Measurements from ENCODE around the gene HOXA7. TPM values are rescaled to one million over a fixed set of nuclear protein-coding genes. Genes with fewer than 3 reads are reported as not detected.

Gene HOXA7
- total and polyA plus RNA-seq, 10 of the 15 experiments (the other 5 are each of a cell fraction or from before 2014, with no cell fraction given): not detected

DNA sequence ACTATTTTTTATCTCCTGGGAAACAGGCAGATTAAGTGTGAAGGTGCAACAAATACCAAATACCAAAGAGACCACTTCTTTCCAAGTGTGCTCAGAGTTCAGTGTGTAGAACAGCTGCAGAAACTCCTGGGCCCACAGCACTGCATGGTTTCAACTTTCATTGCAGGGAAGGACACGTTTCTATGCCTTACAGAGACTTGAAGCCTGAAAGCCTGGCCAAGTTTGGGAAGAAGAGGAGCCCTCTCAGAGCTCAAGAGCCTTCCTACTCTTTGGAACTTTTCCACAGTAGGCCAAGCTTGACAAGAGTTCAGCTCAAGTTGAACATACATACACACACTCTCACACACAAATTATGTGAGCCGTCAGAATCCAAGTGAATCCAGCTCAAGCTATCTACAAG is 28.4 kb downstream of the HOXA7 start:
- in situ Hi-C loops (cut with MboI): no loop called here
- TF ChIP-seq SREBF1 (IDR thresholded peaks at IDR 0.05; ENCODE audit: low read length) (no peak), NFIC (IDR thresholded peaks at IDR 0.05; ENCODE audit: low read depth, low read length) (no peak), IKZF2 (IDR thresholded peaks at IDR 0.05) (no peak), CEBPB (IDR thresholded peaks at IDR 0.05; ENCODE audit: borderline replicate concordance in 1 of 2, low read depth in 2 of 2, low read length in 2 of 2) (no peak), SRF (IDR thresholded peaks at IDR 0.05; ENCODE audit: low read depth in 2 of 2, low read length in 2 of 2) (no peak), EED (IDR thresholded peaks at IDR 0.05; ENCODE audit: low read depth) (no peak), WRNIP1 (IDR thresholded peaks at IDR 0.05; ENCODE audit: borderline replicate concordance, low read depth, low read length) (no peak), RAD51 (IDR thresholded peaks at IDR 0.05) (no peak), PAX8 (IDR thresholded peaks at IDR 0.05) (no peak)
- TF ChIP-seq, protein P1, sequence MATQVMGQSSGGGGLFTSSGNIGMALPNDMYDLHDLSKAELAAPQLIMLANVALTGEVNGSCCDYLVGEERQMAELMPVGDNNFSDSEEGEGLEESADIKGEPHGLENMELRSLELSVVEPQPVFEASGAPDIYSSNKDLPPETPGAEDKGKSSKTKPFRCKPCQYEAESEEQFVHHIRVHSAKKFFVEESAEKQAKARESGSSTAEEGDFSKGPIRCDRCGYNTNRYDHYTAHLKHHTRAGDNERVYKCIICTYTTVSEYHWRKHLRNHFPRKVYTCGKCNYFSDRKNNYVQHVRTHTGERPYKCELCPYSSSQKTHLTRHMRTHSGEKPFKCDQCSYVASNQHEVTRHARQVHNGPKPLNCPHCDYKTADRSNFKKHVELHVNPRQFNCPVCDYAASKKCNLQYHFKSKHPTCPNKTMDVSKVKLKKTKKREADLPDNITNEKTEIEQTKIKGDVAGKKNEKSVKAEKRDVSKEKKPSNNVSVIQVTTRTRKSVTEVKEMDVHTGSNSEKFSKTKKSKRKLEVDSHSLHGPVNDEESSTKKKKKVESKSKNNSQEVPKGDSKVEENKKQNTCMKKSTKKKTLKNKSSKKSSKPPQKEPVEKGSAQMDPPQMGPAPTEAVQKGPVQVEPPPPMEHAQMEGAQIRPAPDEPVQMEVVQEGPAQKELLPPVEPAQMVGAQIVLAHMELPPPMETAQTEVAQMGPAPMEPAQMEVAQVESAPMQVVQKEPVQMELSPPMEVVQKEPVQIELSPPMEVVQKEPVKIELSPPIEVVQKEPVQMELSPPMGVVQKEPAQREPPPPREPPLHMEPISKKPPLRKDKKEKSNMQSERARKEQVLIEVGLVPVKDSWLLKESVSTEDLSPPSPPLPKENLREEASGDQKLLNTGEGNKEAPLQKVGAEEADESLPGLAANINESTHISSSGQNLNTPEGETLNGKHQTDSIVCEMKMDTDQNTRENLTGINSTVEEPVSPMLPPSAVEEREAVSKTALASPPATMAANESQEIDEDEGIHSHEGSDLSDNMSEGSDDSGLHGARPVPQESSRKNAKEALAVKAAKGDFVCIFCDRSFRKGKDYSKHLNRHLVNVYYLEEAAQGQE (IDR thresholded peaks at IDR 0.05; ENCODE audit: low read depth, low read length): no peak
- TF ChIP-seq, protein P2, sequence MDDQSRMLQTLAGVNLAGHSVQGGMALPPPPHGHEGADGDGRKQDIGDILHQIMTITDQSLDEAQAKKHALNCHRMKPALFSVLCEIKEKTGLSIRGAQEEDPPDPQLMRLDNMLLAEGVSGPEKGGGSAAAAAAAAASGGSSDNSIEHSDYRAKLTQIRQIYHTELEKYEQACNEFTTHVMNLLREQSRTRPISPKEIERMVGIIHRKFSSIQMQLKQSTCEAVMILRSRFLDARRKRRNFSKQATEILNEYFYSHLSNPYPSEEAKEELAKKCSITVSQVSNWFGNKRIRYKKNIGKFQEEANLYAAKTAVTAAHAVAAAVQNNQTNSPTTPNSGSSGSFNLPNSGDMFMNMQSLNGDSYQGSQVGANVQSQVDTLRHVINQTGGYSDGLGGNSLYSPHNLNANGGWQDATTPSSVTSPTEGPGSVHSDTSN (IDR thresholded peaks at IDR 0.05; ENCODE audit: insufficient replicate concordance, low read depth, low read length): no peak
- TF ChIP-seq, protein P3, sequence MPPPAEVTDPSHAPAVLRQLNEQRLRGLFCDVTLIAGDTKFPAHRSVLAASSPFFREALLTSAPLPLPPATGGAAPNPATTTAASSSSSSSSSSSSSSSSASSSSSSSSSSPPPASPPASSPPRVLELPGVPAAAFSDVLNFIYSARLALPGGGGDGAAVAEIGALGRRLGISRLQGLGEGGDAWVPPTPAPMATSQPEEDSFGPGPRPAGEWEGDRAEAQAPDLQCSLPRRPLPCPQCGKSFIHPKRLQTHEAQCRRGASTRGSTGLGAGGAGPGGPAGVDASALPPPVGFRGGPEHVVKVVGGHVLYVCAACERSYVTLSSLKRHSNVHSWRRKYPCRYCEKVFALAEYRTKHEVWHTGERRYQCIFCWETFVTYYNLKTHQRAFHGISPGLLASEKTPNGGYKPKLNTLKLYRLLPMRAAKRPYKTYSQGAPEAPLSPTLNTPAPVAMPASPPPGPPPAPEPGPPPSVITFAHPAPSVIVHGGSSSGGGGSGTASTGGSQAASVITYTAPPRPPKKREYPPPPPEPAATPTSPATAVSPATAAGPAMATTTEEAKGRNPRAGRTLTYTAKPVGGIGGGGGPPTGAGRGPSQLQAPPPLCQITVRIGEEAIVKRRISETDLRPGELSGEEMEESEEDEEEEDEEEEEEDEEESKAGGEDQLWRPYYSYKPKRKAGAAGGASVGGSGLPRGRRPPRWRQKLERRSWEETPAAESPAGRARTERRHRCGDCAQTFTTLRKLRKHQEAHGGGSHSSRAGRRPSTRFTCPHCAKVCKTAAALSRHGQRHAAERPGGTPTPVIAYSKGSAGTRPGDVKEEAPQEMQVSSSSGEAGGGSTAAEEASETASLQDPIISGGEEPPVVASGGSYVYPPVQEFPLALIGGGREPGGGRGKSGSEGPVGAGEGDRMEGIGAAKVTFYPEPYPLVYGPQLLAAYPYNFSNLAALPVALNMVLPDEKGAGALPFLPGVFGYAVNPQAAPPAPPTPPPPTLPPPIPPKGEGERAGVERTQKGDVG (CRISPR knock-in tag; IDR thresholded peaks at IDR 0.05): no peak
- TF ChIP-seq, protein P4, sequence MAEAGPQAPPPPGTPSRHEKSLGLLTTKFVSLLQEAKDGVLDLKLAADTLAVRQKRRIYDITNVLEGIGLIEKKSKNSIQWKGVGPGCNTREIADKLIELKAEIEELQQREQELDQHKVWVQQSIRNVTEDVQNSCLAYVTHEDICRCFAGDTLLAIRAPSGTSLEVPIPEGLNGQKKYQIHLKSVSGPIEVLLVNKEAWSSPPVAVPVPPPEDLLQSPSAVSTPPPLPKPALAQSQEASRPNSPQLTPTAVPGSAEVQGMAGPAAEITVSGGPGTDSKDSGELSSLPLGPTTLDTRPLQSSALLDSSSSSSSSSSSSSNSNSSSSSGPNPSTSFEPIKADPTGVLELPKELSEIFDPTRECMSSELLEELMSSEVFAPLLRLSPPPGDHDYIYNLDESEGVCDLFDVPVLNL (IDR thresholded peaks at IDR 0.05; ENCODE audit: low read depth, low read length): no peak
- TF ChIP-seq, protein P5, sequence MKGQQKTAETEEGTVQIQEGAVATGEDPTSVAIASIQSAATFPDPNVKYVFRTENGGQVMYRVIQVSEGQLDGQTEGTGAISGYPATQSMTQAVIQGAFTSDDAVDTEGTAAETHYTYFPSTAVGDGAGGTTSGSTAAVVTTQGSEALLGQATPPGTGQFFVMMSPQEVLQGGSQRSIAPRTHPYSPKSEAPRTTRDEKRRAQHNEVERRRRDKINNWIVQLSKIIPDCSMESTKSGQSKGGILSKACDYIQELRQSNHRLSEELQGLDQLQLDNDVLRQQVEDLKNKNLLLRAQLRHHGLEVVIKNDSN (IDR thresholded peaks at IDR 0.05; ENCODE audit: borderline replicate concordance, extremely low read length, insufficient read depth, low read depth, low read length): no peak

More for the DNA sequence above, 28.4 kb downstream of the HOXA7 start:
- no peak overlapping the region for H3K9ac ChIP-seq (ENCODE audit: control insufficient read depth, insufficient read depth, low read length)
- H3K9me3 ChIP-seq (replicated peaks; ENCODE audit: control insufficient read depth, insufficient read depth, low read length): no peaks in the 10 kb centered on the region; the same call in 2 of the 3 replicates
- DNase-seq (ENCODE audit: low read depth, low spot score) (no peak), FAIRE-seq (no peak), ATAC-seq (no peak)
- H4K20me1 ChIP-seq (ENCODE audit: control insufficient read depth, insufficient read depth): no peaks in the 10 kb centered on the region
- no peaks in the 10 kb centered on the region for H3K79me2 ChIP-seq (ENCODE audit: control insufficient read depth, insufficient read depth, low read length)
- no peak overlapping the region for H3K4me3 ChIP-seq
- H3K4me1 ChIP-seq (ENCODE audit: control insufficient read depth, insufficient read depth, low read length): no peaks in the 10 kb centered on the region
- H3K4me2 ChIP-seq (ENCODE audit: control insufficient read depth, insufficient read depth): no peak overlapping the region
- H3K27me3 ChIP-seq (replicated peaks in 1 of 2; ENCODE audit: control insufficient read depth in 2 of 2, insufficient read depth in 2 of 2, low read length in 1 of 2): peaks cover 0 to 2% of the 10 kb centered on the region in 2 experiments; a peak in 2 of 4 replicates
- intact Hi-C loops (cut with micrococcal nuclease; ENCODE audit: unreplicated experiment): no loop called here
- no TSS peak for BruUV-seq (replicated peaks)
- ChIA-PET POLR2A (no interaction called here), RAD21 (ENCODE audit: unreplicated experiment) (no interaction called here), SMC1A (ENCODE audit: uncharacterized antibody, unreplicated experiment) (interaction anchor here (1.0 to 1.2 kb wide), 2 partner anchors 23 to 101 kb away, joined by 3 read pairs; no protein-coding TSS in a partner anchor), CTCF (interaction anchor here (0.9 kb wide), 1 partner anchor 22 kb away, joined by 4 read pairs; no protein-coding TSS in a partner anchor)
- H3K27ac ChIP-seq (ENCODE audit: control insufficient read depth, insufficient read depth): no peak overlapping the region
- 50% methylated on average over 2 of the region's 2 CpGs for WGBS (ENCODE audit: insufficient coverage, insufficient replicate concordance, low lambda C conversion rate, missing lambda C conversion rate)
- H2AFZ ChIP-seq (ENCODE audit: control insufficient read depth, low read depth, low read length): no peak overlapping the region
- H3K36me3 ChIP-seq (ENCODE audit: control insufficient read depth in 2 of 2, insufficient read depth in 2 of 2, low read length in 1 of 2): no peaks in the 10 kb centered on the region
